Muscle of back (tissue), 11 donors: ENCODE measurements around the gene FAF1. TPM values are rescaled to one million over a fixed set of nuclear protein-coding genes. Genes with fewer than 3 reads are reported as not detected.

ENCODE experiments used
- DNase-seq, 3 donors: peaks; one replicate each; pipeline versions ENCODE4 v3.0.0 to v3.0.0-alpha.2; 2013
- polyA plus RNA-seq, 10 donors: library from polyadenylated mRNA; unstranded; fragments of 120-200 nt; gene quantifications; one replicate each; pipeline ENCODE4 v1.2.1, GENCODE V29; 2013; ENCODE audit not compliant: insufficient read length in 10 of 10

The FAF1 gene
- polyA plus RNA-seq, 10 donors: 38.6 to 59.4 (median 46.2) TPM

- no peak for DNase-seq
These were observed 255.0 kb downstream of the FAF1 start for GRCh38 chr1:50705041-50705440.

GRCh38 chr1:50704126-50704525 is 255.9 kb downstream of the FAF1 start:
- peak; percentile 13 to 38 (median 16) for DNase-seq

DNA sequence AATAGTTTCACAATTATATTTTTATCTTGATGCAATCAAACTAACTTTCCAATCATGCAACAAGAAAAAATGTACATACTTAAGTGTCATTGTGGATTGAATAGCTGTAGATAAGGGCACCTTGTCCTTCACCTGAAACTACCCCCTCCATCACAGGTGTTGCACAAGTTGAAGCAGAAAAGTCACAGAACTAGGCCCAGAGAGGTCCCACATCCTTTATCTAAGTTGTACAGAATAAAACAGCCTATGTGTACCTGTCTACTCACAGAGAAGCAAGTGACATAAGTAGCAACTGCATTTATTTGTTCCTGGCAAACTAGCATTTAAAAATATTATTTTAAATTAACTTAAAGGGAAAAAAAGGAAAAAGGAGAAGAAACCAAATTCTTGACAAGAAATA is 256.8 kb downstream of the FAF1 start:
- no peak for DNase-seq

DNA sequence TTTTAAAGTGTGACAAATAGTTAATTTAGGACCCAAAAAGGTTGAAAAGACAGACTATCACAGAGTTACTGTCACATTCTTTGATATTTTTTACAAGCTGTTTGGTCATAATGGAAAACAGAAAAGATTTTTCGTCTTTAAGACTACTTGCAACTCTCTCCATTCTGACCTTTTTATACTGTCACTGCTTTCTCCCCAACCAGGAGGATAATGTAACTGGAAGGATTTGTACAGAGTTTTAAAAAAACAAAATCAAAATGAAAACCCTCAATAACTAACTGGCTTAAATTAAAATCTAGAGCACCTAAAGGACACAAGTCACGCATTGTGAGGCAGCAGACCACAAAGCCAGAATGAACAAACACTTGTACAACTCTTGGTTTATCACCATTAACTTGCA is 257.7 kb downstream of the FAF1 start:
- no peak for DNase-seq

DNA sequence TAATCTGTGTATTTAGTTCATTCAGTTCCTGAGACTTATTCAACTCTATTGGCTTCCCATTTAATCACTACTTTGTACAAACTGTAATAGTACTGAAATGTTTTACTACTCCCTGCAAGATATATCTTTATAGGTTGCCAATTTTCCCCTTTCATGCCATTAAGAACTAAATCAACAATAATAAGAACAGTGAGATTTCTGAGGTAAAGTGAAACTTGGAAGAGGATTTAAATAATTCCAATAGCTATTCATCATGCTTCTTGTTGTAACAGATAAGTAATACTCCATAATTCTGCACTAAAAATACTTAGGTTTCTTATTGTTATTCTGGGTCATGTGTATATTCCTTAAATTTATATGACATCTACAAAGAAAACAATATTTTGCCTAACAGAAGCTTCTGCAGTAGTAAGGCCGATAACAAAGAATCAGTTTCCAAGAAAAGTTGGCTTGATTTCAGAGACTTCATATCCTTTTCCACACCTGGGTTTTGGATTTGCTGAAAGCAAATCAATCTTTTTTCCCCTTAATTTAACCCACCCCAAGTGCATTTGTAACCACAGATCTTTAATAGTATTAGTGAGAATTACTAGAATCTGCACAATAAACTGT is 258.3 kb downstream of the FAF1 start:
- DNase-seq: no peak

DNA sequence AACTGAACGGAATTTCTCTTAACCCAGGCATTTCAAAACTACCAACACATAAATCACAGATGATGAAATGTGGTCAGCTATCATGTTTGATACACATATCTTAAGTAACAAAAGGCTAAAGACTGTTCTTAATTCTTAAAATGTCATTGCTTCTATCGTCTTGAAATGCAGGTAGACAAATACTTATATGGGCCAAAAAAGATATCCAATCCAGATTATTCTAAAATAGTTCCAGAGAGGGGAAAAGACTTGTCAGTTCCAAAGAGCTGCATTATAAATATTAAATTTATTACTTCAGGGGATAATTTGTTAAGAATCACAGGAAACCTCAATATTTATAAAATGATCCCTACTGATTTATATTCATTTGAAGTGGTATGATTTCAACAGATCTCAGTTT is 259.4 kb downstream of the FAF1 start:
- DNase-seq: no peak

GRCh38 chr1:50700214-50700613 is 259.9 kb downstream of the FAF1 start:
- no peak for DNase-seq

DNA sequence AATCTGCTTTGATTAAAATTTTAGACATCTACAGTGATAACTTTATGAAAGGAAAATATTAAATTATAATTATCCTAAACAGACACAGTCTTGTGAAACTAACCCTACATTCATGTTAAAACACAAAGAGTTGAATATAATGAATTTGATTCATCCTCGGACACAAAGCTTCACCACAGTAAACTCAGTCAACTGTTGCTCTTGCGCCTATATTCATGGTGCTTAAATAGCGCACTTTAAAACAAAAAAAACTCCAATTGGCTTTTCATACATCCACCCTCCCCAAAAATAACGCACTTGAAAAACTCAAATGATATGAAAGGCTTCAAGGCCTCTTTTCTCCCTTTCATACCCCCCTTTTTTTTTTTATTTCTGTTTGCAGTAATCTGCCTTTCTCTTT is 260.3 kb downstream of the FAF1 start:
- DNase-seq: no peak

DNA sequence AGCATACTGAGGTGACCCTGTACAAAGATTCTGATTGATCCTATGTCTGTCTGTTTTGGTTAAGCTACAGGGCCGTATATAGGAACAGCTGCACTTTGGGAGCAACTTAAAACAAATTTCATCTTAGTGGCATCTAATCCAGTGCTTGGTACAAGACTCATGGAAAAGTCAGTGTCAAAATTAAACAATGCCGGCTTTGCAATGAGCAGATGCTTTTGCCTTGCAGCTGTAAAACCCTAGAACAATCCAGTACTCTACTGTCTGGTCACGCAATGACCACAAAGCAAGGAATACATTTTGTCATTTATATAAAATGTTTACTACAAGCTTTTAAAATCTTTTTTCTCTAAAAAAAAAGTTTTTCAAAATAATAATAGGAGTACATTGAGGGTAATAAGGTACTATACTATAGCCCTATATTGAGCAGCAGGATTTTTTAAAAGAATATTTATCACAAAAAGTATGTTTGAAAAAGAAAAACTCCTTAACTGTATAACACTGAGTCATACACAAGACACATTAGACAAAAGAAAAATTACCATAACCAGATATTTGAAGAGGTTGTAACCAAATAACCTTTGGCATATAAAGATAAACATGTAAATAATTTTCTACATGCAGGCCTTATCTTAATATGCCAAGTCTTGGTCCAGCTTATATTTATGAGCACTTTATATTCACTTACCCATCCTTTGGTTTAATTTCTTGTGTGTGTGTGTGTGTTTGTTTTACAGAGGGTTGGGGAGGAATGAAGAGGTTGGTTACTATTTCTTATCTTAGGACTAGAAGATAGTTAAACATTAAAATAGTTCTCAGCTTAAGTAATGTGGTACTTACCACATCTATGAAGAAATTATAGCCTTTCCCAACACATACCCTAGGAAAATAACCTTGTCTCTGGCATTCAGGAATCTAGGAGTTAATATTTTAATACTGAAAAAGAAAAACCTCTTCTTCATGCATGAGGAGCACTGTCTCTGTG is 262.3 kb downstream of the FAF1 start:
- DNase-seq: no peak

DNA sequence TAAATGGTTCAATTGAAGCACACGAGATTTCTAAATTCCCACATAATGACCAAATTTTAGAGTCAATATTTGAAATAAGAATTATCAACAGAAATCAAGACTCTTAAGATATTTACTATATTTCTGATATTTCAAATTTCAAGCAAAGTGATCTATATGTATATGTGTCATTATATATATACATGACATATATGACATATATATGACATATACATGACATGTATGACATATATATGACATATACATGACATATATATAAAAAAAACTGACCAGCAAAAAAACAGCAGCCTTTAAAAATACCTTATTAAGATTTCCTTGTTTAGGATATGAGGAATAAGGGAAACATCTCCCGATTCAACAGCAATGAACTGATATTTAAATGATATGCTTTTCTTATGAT is 266.2 kb downstream of the FAF1 start:
- DNase-seq: no peak

DNA sequence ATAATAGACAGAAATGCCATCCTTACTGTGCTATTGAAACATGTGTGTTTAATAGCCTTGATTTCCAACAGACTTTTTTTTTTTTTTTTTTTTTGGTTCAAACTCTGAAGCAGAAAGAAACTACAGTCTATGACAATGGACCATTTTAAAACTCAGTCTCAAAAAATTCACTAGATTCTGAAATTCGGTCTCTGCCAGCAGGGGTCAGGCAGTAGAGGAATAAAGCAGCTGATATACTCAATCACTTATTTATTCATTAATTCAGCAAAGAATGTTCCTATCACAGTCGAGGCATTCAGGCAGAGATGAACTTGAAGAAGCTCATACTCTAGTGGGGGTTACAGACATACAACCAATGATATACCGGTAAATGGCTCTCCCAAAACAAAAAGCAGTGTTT is 275.9 kb downstream of the FAF1 start:
- no peak for DNase-seq

GRCh38 chr1:50681931-50682330 is 278.1 kb downstream of the FAF1 start:
- no peak for DNase-seq

DNA sequence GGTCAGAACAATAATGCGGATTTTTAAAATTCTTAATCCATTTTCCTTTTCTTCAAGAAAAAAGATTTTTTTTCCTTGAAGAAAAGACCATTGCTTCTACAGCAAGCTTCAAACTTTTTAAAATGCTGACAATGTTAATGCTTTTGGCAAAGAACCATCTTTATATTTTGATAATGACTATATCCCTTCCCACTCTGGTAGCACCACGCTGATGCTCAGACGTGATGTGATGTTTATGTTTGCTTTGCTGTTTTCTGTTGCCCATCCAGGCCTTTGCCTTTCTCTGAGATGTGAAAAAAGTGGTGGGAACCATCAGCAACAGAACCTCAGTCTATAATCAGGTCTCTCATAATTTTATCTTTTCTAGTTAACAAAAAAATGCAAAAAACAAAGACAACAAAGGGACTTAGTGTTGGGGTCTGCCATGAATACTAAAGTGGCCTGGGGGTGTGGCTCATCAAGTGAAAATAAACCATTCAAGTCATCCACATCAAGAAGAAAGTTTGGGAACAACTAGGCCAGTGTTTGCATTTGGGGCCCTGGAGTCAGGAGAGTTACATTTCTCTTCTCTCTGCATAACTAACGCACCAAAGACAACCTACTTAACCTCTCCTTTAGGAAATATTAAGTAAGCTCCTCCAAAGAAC is 292.2 kb downstream of the FAF1 start:
- no peak for DNase-seq

- DNase-seq: no peak
These were observed 292.8 kb downstream of the FAF1 start for GRCh38 chr1:50667272-50667671.

DNA sequence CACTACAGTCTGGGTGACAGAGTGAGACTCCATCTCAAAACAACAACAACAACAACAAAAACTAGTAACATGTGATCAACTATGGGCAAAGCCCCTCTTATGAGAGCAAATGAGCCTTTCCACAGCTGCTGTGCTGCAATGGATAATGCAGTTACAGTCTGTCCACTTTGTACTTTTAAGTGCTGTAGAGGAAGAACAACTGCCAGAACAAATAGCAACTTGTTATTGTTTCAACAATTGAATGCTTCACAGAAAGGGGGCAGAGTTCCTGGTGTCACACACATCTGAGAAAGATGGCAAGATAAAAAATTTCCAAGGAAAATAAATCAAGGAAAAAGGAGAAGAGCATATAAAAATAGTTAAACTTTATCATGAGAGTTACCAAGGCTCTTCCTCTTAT is 293.2 kb downstream of the FAF1 start:
- DNase-seq: no peak

DNA sequence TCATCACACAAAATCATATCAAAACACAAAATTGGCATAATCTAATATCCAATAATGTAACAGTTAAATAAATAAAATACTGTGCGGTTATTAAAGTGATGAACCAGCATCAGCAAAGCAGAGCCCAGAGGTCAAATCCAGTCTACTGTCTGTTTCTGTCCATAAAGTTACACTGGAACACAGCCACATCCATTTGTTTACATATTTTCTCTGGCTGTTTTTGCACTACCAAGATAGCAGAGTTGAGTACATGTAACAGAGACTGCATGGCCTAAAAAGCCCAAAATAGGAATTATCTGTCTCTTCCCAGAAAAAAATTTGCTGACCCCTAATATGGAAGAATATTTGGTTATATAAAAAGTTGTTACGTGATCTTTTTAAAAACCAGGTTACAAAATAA is 294.7 kb downstream of the FAF1 start:
- no peak for DNase-seq

- no peak for DNase-seq
These were observed 298.4 kb downstream of the FAF1 start for GRCh38 chr1:50661626-50662025.

DNA sequence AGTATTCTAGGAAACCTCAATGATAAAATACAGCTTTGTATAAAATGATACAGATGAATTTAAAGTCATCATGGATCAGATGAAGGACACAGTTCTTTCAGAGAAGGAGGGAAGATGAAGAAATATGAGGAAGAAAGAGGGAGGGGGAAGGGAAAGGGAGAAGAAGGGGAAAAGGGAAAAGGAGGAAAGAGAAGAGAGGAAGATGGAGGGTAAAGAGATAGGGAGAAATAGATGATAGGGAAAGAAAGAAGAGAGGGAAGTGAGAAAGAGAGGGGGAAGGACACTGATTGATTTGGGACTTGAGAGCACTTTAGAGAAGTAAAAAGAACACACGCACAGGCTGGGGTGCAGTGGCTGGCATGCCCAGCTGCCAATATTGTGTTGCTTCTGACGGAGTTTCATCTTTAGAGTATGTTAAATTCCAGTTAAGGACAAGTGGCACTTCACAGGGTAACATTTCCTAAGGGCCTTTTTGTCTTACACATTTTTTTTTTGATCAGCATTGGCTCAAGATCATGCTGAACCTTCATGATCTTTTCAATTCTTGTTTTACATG is 300.9 kb downstream of the FAF1 start:
- DNase-seq: no peak

DNA sequence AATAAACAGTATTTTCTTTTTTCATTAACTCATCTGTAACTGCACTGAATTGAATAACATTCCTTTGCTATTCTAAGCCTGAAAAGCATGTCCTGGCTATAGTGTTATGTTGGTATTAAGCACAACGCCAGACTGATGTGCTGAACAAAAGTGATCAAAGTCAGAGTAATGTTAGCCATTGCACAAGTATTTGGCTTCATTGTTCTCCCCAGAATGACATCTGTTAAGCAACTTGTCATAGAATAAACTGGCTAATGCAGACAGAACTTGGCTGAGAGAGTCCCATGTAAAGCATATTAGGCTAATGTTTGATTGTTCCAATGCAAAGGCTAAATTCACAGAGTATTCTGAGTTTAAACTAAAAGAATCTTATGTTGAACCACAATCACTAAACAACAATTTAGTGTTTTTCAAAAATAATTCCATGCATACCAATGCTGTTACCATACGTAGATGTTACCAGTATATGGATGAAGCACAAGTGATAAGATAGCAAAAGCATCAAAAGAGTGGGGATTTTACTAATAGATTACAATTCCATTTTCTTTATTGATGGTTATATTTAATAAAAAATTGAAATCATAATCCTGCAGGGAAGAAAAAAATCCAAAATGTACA is 301.5 kb downstream of the FAF1 start:
- DNase-seq: peak in 1 of 3 donors; percentile 8

GRCh38 chr1:50656931-50657330 is 303.1 kb downstream of the FAF1 start:
- no peak for DNase-seq

- no peak for DNase-seq
These were observed 308.4 kb downstream of the FAF1 start for GRCh38 chr1:50651476-50652263.
